ENCODE measurements around the gene MS4A10. TPM values are rescaled to one million over a fixed set of nuclear protein-coding genes. Genes with fewer than 3 reads are reported as not detected.
A peak's percentile ranks its signal among the peaks of the same experiment; 100 is the strongest.
"Not testable (repeated sequence)": the region's sequence is repeated elsewhere in the genome, so short reads cannot be mapped to it uniquely, and the experiment has no call there.

MS4A10 gene
- total and polyA plus RNA-seq, 2 donors = under 0.01 to 0.09 TPM

GRCh38 chr11:60821827-60822599 lies 36.9 kb downstream of the MS4A10 start:
- no peaks in the 10 kb centered on the region for H3K36me3 ChIP-seq (ENCODE audit: control insufficient read depth in 2 of 2, insufficient read depth in 2 of 2, low read length in 1 of 2)
- 48% methylated on average over 15 of the region's 15 CpGs for WGBS
- peak in 6 of 9 donors; percentile 40 to 63 (median 52) for DNase-seq (ENCODE audit: low read depth in 6 of 9, low spot score in 9 of 9)
- H3K27ac ChIP-seq (ENCODE audit: low read depth in 1 of 2, low read length in 1 of 2) = no peak overlapping the region
- peaks cover 16 to 29% of the 10 kb centered on the region in 2 donors for H3K4me1 ChIP-seq (ENCODE audit: control insufficient read depth in 2 of 2, insufficient read depth in 2 of 2, low read length in 2 of 2)
- H3K27me3 ChIP-seq (ENCODE audit: control insufficient read depth in 2 of 2, insufficient read depth in 1 of 2, low read length in 1 of 2) = no peaks in the 10 kb centered on the region
- peaks cover 3 to 7% of the 10 kb centered on the region in 2 donors for H3K9me3 ChIP-seq (ENCODE audit: control insufficient read depth in 2 of 2, insufficient read depth in 1 of 2, low read length in 1 of 2)
- H3K4me3 ChIP-seq (ENCODE audit: low read length in 2 of 2) = no peak overlapping the region

DNA sequence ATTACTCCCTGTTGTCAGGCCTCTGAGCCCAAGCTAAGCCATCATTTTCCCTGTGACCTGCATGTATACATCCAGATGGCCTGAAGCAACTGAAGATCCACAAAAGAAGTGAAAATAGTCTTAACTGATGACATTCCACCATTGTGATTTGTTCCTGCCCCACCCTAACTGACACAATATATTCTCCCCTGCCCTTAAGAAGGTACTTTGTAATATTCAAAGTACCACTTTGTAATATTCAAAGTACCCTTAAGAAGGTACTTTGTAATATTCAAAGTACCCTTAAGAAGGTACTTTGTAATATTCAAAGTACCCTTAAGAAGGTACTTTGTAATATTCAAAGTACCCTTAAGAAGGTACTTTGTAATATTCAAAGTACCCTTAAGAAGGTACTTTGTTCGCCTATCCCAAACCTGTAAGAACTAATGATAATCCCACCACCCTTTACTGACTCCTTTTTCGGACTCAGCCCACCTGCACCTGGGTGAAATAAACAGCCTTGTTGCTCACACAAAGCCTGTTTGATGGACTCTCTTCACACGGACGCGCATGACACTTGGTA lies 38.7 kb downstream of the MS4A10 start:
- not testable (repeated sequence) for DNase-seq (ENCODE audit: low read depth in 6 of 9, low spot score in 9 of 9); H3K27me3 ChIP-seq (ENCODE audit: control insufficient read depth in 2 of 2, insufficient read depth in 1 of 2, low read length in 1 of 2); H3K36me3 ChIP-seq (ENCODE audit: control insufficient read depth in 2 of 2, insufficient read depth in 2 of 2, low read length in 1 of 2); H3K27ac ChIP-seq (ENCODE audit: low read depth in 1 of 2, low read length in 1 of 2); H3K4me3 ChIP-seq (ENCODE audit: low read length in 2 of 2); H3K9me3 ChIP-seq (ENCODE audit: control insufficient read depth in 2 of 2, insufficient read depth in 1 of 2, low read length in 1 of 2)
- peaks cover 16 to 29% of the 10 kb centered on the region in 2 donors for H3K4me1 ChIP-seq (ENCODE audit: control insufficient read depth in 2 of 2, insufficient read depth in 2 of 2, low read length in 2 of 2)
- 98% methylated on average over 5 of the region's 5 CpGs for WGBS

GRCh38 chr11:60825118-60825517 lies 40.0 kb downstream of the MS4A10 start:
- Histone ChIP-seq H3K9me3 (ENCODE audit: control insufficient read depth in 2 of 2, insufficient read depth in 1 of 2, low read length in 1 of 2) (no peaks in the 10 kb centered on the region), H3K4me1 (ENCODE audit: control insufficient read depth in 2 of 2, insufficient read depth in 2 of 2, low read length in 2 of 2) (peaks cover 15 to 27% of the 10 kb centered on the region in 2 donors), H3K36me3 (ENCODE audit: control insufficient read depth in 2 of 2, insufficient read depth in 2 of 2, low read length in 1 of 2) (no peaks in the 10 kb centered on the region), H3K4me3 (ENCODE audit: low read length in 2 of 2) (no peak overlapping the region), H3K27ac (ENCODE audit: low read depth in 1 of 2, low read length in 1 of 2) (no peak overlapping the region), H3K27me3 (ENCODE audit: control insufficient read depth in 2 of 2, insufficient read depth in 1 of 2, low read length in 1 of 2) (no peaks in the 10 kb centered on the region)
- WGBS = 95% methylated on average over 5 of the region's 5 CpGs
- no peak for DNase-seq (ENCODE audit: low read depth in 6 of 9, low spot score in 9 of 9)

DNA sequence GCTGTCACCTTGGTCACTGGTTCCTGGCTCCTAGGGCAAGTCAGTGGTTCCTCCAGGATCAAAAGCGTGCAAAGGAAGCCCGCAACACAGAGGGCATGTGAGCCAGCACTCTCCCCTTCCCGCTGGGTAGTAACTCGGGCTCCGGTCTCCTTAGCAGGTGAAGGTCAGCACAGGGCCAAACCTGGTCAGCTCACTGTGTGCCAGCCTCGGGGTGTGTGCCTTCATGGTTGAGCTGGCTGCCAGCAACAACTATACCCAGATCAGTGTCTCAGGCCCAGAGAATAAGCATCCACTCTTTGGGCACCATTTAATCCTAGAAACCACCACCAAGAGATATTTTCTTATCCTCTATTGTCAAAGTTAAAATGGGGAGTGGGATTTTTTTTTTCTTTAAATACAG lies 40.7 kb downstream of the MS4A10 start:
- WGBS = 82% methylated on average over 6 of the region's 6 CpGs
- Histone ChIP-seq H3K4me3 (ENCODE audit: low read length in 2 of 2) (no peak overlapping the region), H3K4me1 (ENCODE audit: control insufficient read depth in 2 of 2, insufficient read depth in 2 of 2, low read length in 2 of 2) (peaks cover 11 to 22% of the 10 kb centered on the region in 2 donors), H3K27me3 (ENCODE audit: control insufficient read depth in 2 of 2, insufficient read depth in 1 of 2, low read length in 1 of 2) (no peaks in the 10 kb centered on the region), H3K27ac (ENCODE audit: low read depth in 1 of 2, low read length in 1 of 2) (no peak overlapping the region), H3K36me3 (ENCODE audit: control insufficient read depth in 2 of 2, insufficient read depth in 2 of 2, low read length in 1 of 2) (no peaks in the 10 kb centered on the region), H3K9me3 (ENCODE audit: control insufficient read depth in 2 of 2, insufficient read depth in 1 of 2, low read length in 1 of 2) (no peaks in the 10 kb centered on the region)
- no peak for DNase-seq (ENCODE audit: low read depth in 6 of 9, low spot score in 9 of 9)

- 54% methylated on average over 10 of the region's 10 CpGs for WGBS
- H3K4me3 ChIP-seq (ENCODE audit: low read length in 2 of 2) = no peak overlapping the region
Measured at GRCh38 chr11:60830478-60831142, 45.5 kb downstream of the MS4A10 start.

GRCh38 chr11:60831143-60831500 lies 46.0 kb downstream of the MS4A10 start:
- H3K27ac ChIP-seq (ENCODE audit: low read depth in 1 of 2, low read length in 1 of 2) = no peak overlapping the region
- no peaks in the 10 kb centered on the region for H3K27me3 ChIP-seq (ENCODE audit: control insufficient read depth in 2 of 2, insufficient read depth in 1 of 2, low read length in 1 of 2)
- H3K4me1 ChIP-seq (ENCODE audit: control insufficient read depth in 2 of 2, insufficient read depth in 2 of 2, low read length in 2 of 2) = peaks cover 18 to 46% of the 10 kb centered on the region in 2 donors
- H3K36me3 ChIP-seq (ENCODE audit: control insufficient read depth in 2 of 2, insufficient read depth in 2 of 2, low read length in 1 of 2) = no peaks in the 10 kb centered on the region
- WGBS = 24% methylated on average over 8 of the region's 8 CpGs
- peak in 8 of 9 donors; percentile 66 to 90 (median 76) for DNase-seq (ENCODE audit: low read depth in 6 of 9, low spot score in 9 of 9)
- H3K9me3 ChIP-seq (ENCODE audit: control insufficient read depth in 2 of 2, insufficient read depth in 1 of 2, low read length in 1 of 2) = no peaks in the 10 kb centered on the region
- H3K4me3 ChIP-seq (ENCODE audit: low read length in 2 of 2) = no peak overlapping the region

More at GRCh38 chr11:60830478-60831142, 45.5 kb downstream of the MS4A10 start:
- peak overlapping the region in 1 of 2 donors; percentile 4 for H3K27ac ChIP-seq (ENCODE audit: low read depth in 1 of 2, low read length in 1 of 2)
- H3K9me3 ChIP-seq (ENCODE audit: control insufficient read depth in 2 of 2, insufficient read depth in 1 of 2, low read length in 1 of 2) = no peaks in the 10 kb centered on the region
- H3K27me3 ChIP-seq (ENCODE audit: control insufficient read depth in 2 of 2, insufficient read depth in 1 of 2, low read length in 1 of 2) = no peaks in the 10 kb centered on the region
- H3K4me1 ChIP-seq (ENCODE audit: control insufficient read depth in 2 of 2, insufficient read depth in 2 of 2, low read length in 2 of 2) = peaks cover 18 to 41% of the 10 kb centered on the region in 2 donors
- no peak for DNase-seq (ENCODE audit: low read depth in 6 of 9, low spot score in 9 of 9)
- no peaks in the 10 kb centered on the region for H3K36me3 ChIP-seq (ENCODE audit: control insufficient read depth in 2 of 2, insufficient read depth in 2 of 2, low read length in 1 of 2)

GRCh38 chr11:60831501-60832079 lies 46.5 kb downstream of the MS4A10 start:
- Histone ChIP-seq H3K27ac (ENCODE audit: low read depth in 1 of 2, low read length in 1 of 2) (no peak overlapping the region), H3K9me3 (ENCODE audit: control insufficient read depth in 2 of 2, insufficient read depth in 1 of 2, low read length in 1 of 2) (no peaks in the 10 kb centered on the region), H3K36me3 (ENCODE audit: control insufficient read depth in 2 of 2, insufficient read depth in 2 of 2, low read length in 1 of 2) (no peaks in the 10 kb centered on the region), H3K27me3 (ENCODE audit: control insufficient read depth in 2 of 2, insufficient read depth in 1 of 2, low read length in 1 of 2) (no peaks in the 10 kb centered on the region), H3K4me1 (ENCODE audit: control insufficient read depth in 2 of 2, insufficient read depth in 2 of 2, low read length in 2 of 2) (peaks cover 18 to 51% of the 10 kb centered on the region in 2 donors), H3K4me3 (ENCODE audit: low read length in 2 of 2) (no peak overlapping the region)
- DNase-seq (ENCODE audit: low read depth in 6 of 9, low spot score in 9 of 9) = no peak
- 82% methylated on average over 7 of the region's 7 CpGs for WGBS

GRCh38 chr11:60834742-60835533 lies 49.8 kb downstream of the MS4A10 start:
- H3K9me3 ChIP-seq (ENCODE audit: control insufficient read depth in 2 of 2, insufficient read depth in 1 of 2, low read length in 1 of 2) = no peaks in the 10 kb centered on the region
- peak overlapping the region in 1 of 2 donors; percentile 58 for H3K27ac ChIP-seq (ENCODE audit: low read depth in 1 of 2, low read length in 1 of 2)
- no peaks in the 10 kb centered on the region for H3K27me3 ChIP-seq (ENCODE audit: control insufficient read depth in 2 of 2, insufficient read depth in 1 of 2, low read length in 1 of 2)
- no peak overlapping the region for H3K4me3 ChIP-seq (ENCODE audit: low read length in 2 of 2)
- no peaks in the 10 kb centered on the region for H3K36me3 ChIP-seq (ENCODE audit: control insufficient read depth in 2 of 2, insufficient read depth in 2 of 2, low read length in 1 of 2)
- DNase-seq (ENCODE audit: low read depth in 6 of 9, low spot score in 9 of 9) = no peak
- WGBS = 77% methylated on average over 7 of the region's 7 CpGs
- peaks cover 34 to 81% of the 10 kb centered on the region in 2 donors for H3K4me1 ChIP-seq (ENCODE audit: control insufficient read depth in 2 of 2, insufficient read depth in 2 of 2, low read length in 2 of 2)

Measured in thymus (tissue), 11 donors.